GM12875 (cell line): ENCODE data around the gene MPND.
"Not testable (repeated sequence)": the region's sequence is repeated elsewhere in the genome, so short reads cannot be mapped to it uniquely, and the experiment has no call there.

Experiments
- H3K4me3 ChIP-seq: one replicate; pipeline ENCODE4 v1.5.1; 2011; ENCODE audit warnings: low read depth, low read length, control low read depth
- TF ChIP-seq, protein P1 (sequence below): IDR thresholded peaks from 2 replicates; pipeline ENCODE4 v1.5.1; 2011; ENCODE audit warnings: low read depth, mild to moderate bottlenecking, control low read depth, inconsistent platforms, low read length, moderate library complexity, borderline replicate concordance; ENCODE audit not compliant: insufficient read depth

The MPND gene

GRCh38 chr19:4342314-4342614 lies 1.1 kb upstream of the MPND start:
- TF ChIP-seq, protein P1, sequence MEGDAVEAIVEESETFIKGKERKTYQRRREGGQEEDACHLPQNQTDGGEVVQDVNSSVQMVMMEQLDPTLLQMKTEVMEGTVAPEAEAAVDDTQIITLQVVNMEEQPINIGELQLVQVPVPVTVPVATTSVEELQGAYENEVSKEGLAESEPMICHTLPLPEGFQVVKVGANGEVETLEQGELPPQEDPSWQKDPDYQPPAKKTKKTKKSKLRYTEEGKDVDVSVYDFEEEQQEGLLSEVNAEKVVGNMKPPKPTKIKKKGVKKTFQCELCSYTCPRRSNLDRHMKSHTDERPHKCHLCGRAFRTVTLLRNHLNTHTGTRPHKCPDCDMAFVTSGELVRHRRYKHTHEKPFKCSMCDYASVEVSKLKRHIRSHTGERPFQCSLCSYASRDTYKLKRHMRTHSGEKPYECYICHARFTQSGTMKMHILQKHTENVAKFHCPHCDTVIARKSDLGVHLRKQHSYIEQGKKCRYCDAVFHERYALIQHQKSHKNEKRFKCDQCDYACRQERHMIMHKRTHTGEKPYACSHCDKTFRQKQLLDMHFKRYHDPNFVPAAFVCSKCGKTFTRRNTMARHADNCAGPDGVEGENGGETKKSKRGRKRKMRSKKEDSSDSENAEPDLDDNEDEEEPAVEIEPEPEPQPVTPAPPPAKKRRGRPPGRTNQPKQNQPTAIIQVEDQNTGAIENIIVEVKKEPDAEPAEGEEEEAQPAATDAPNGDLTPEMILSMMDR = no peak
- H3K4me3 ChIP-seq = peak overlapping the region; percentile 58

DNA sequence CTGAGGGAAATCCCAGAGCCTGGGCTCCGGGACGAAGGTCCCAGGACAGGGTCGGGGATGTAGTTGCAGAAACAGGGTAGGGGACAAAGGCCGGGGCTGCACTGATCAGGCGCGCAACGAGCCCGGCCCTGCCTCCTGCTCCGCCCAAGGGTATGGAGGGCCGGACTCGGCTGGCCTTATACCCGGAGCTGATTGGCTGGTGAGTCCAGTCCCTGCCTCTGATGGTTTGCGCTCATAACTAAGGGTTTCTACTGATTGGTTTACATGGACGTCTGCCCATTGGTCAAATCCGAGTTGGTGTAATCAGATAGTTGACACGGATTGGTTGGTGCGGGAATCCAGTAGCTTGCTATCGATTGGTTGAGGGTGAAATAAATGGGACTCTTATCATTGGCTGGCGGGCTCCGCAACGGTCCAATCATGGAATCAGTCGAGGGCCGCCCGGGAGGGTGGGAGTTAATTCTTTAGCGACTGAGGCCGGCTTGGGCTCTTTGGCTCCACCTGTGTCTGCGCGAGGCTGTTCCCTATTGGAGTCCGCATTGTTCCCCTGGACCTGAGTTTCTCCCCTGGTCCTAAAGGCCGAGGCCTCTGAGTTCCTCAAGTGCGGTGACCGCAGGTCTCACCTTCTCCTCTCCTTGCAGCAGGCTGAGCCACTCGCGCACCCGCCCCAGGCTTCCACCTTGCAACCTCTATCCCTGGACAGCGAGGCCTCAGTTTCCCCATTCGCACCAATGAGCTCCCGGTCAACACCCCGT lies 570 bp upstream of the MPND start:
- TF ChIP-seq, protein P1 = peak; percentile 17; the same call in 1 of the 2 replicates
- peak overlapping the region; percentile 68 for H3K4me3 ChIP-seq

- TF ChIP-seq, protein P1 = no peak
- no peak overlapping the region for H3K4me3 ChIP-seq
Observed at GRCh38 chr19:4345342-4346019, 2.1 kb downstream of the MPND start.

DNA sequence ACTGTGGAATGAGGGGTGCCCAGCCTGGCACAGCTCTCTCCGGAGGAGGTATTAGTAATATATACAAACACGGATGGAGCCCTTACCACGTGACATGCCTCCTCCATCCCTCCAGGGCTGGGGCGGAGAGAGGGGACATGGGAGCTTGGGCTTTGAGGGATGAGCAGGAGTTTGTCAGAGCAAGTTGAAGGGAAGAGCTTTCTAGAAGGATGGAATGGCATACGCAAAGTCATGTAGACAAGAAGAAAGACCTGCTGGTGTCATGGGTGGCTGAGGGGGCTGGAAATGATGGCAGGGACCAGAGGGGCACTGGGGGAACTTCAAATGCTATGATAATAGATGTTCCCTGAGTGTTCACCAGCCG lies 2.6 kb downstream of the MPND start:
- no peak overlapping the region for H3K4me3 ChIP-seq
- TF ChIP-seq, protein P1 = no peak

DNA sequence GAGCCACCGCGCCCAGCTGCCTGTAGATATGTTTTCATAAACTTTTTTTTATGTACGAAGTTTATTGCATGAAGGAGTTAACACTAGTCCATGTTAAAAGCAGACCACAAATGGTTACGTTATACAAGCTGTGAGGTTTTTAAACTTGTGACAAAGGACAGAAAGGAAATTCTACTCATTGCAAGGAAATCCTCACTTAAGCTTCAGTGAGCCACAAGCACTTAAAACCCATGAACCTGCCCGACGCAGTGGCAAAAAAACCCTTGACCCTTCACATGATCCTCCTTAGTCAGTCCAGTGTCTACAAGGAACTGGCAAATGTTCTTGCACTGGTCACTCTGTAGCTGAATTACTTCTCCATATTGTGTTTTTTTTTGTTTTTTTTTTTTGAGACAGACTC lies 4.2 kb downstream of the MPND start:
- TF ChIP-seq, protein P1 = no peak

DNA sequence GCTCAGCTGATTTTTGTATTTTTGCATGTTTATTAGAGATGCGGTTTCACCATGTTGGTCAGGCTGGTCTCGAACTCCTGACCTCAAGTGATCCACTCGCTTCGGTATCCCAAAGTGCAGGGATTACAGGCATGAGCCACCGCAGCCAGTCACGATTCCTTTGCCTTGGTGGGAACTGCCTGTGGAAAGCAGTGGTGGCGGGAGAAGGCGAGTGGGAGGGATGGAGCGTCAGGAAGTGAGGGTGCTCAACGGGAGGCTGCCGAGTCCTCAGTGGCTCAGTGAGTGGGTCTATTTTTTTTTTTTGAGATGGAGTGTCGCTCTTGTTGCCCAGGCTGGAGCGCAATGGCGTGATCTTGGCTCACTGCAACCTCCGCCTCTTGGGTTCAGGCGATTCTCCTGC lies 5.9 kb downstream of the MPND start:
- not testable (repeated sequence) for H3K4me3 ChIP-seq

More for the DNA sequence above, 4.2 kb downstream of the MPND start:
- H3K4me3 ChIP-seq = no peak overlapping the region

- H3K4me3 ChIP-seq = no peak overlapping the region
- TF ChIP-seq, protein P1 = no peak
Observed at GRCh38 chr19:4350111-4350510, 6.7 kb downstream of the MPND start.
